Measurements from ENCODE around the gene FFAR3. TPM values are rescaled to one million over a fixed set of nuclear protein-coding genes. Genes with fewer than 3 reads are reported as not detected.

Gene FFAR3
- total RNA-seq, 2 experiments from 2014 or later: not detected

- DNase-seq: no peak
- Mint-ChIP-seq H3K27ac (no peak overlapping the region), H3K4me3 (no peak overlapping the region), H3K27me3 (no peaks in the 10 kb centered on the region), H3K36me3 (ENCODE audit: low read depth) (no peaks in the 10 kb centered on the region), H3K9me3 (no peaks in the 10 kb centered on the region), H3K4me1 (peaks cover 16% of the 10 kb centered on the region)
- POLR2A ChIA-PET: no interaction called here
- CTCF ChIA-PET: interaction anchor here (0.8 kb wide), 1 partner anchor 161 kb away, joined by 3 read pairs; no protein-coding TSS in a partner anchor
Measured at GRCh38 chr19:35336166-35336955, 21.9 kb upstream of the FFAR3 start.

- Mint-ChIP-seq H3K4me1 (peaks cover 16% of the 10 kb centered on the region), H3K27ac (no peak overlapping the region), H3K27me3 (no peaks in the 10 kb centered on the region), H3K9me3 (no peaks in the 10 kb centered on the region), H3K4me3 (no peak overlapping the region), H3K36me3 (ENCODE audit: low read depth) (no peaks in the 10 kb centered on the region)
- CTCF ChIA-PET: no interaction called here
- POLR2A ChIA-PET: no interaction called here
- DNase-seq: no peak
Measured at GRCh38 chr19:35337097-35337983, 20.9 kb upstream of the FFAR3 start.

- DNase-seq: no peak
- POLR2A ChIA-PET: no interaction called here
- Mint-ChIP-seq H3K4me1 (peaks cover 10% of the 10 kb centered on the region), H3K27ac (no peak overlapping the region), H3K4me3 (no peak overlapping the region), H3K36me3 (ENCODE audit: low read depth) (no peaks in the 10 kb centered on the region), H3K27me3 (no peaks in the 10 kb centered on the region), H3K9me3 (no peaks in the 10 kb centered on the region)
- CTCF ChIA-PET: no interaction called here
Measured at GRCh38 chr19:35337984-35338296, 20.3 kb upstream of the FFAR3 start.

- ChIA-PET POLR2A (no interaction called here), CTCF (interaction anchor here (0.6 to 2.0 kb wide), 2 partner anchors 13 to 24 kb away, joined by 5 to 6 read pairs; no protein-coding TSS in a partner anchor)
- H3K4me3 Mint-ChIP-seq: no peak overlapping the region
- no peaks in the 10 kb centered on the region for H3K9me3 Mint-ChIP-seq
- no peak for DNase-seq
- H3K4me1 Mint-ChIP-seq: no peaks in the 10 kb centered on the region
- H3K27me3 Mint-ChIP-seq: peaks cover 3% of the 10 kb centered on the region
- no peak overlapping the region for H3K27ac Mint-ChIP-seq
- H3K36me3 Mint-ChIP-seq (ENCODE audit: low read depth): no peaks in the 10 kb centered on the region
Measured at GRCh38 chr19:35340431-35340830, 17.8 kb upstream of the FFAR3 start.

GRCh38 chr19:35341006-35341405, 17.3 kb upstream of the FFAR3 start:
- no peak for DNase-seq
- POLR2A ChIA-PET: no interaction called here
- Mint-ChIP-seq H3K27me3 (peaks cover 3% of the 10 kb centered on the region), H3K4me1 (peaks cover 4% of the 10 kb centered on the region), H3K27ac (no peak overlapping the region), H3K9me3 (no peaks in the 10 kb centered on the region), H3K4me3 (no peak overlapping the region), H3K36me3 (ENCODE audit: low read depth) (no peaks in the 10 kb centered on the region)
- CTCF ChIA-PET: interaction anchor here (2.0 kb wide), 1 partner anchor 12 kb away, joined by 6 read pairs; no protein-coding TSS in a partner anchor

GRCh38 chr19:35341565-35342225, 16.6 kb upstream of the FFAR3 start:
- H3K9me3 Mint-ChIP-seq: no peaks in the 10 kb centered on the region
- ChIA-PET POLR2A (no interaction called here), CTCF (interaction anchor here (2.0 kb wide), 1 partner anchor 11 kb away, joined by 6 read pairs; no protein-coding TSS in a partner anchor)
- DNase-seq: no peak
- peaks cover 3% of the 10 kb centered on the region for H3K27me3 Mint-ChIP-seq
- H3K4me1 Mint-ChIP-seq: peaks cover 11% of the 10 kb centered on the region
- H3K4me3 Mint-ChIP-seq: no peak overlapping the region
- H3K36me3 Mint-ChIP-seq (ENCODE audit: low read depth): no peaks in the 10 kb centered on the region
- H3K27ac Mint-ChIP-seq: no peak overlapping the region

- H3K27ac Mint-ChIP-seq: no peak overlapping the region
- H3K27me3 Mint-ChIP-seq: peaks cover 3% of the 10 kb centered on the region
- H3K4me1 Mint-ChIP-seq: peaks cover 18% of the 10 kb centered on the region
- POLR2A ChIA-PET: no interaction called here
- no peaks in the 10 kb centered on the region for H3K9me3 Mint-ChIP-seq
- H3K4me3 Mint-ChIP-seq: no peak overlapping the region
- DNase-seq: no peak
- CTCF ChIA-PET: no interaction called here
- no peaks in the 10 kb centered on the region for H3K36me3 Mint-ChIP-seq (ENCODE audit: low read depth)
Measured at GRCh38 chr19:35342430-35342829, 15.8 kb upstream of the FFAR3 start.

- no peaks in the 10 kb centered on the region for H3K9me3 Mint-ChIP-seq
- no peak for DNase-seq
- H3K4me3 Mint-ChIP-seq: no peak overlapping the region
- ChIA-PET CTCF (no interaction called here), POLR2A (no interaction called here)
- H3K27ac Mint-ChIP-seq: no peak overlapping the region
- H3K4me1 Mint-ChIP-seq: peaks cover 35% of the 10 kb centered on the region
- H3K27me3 Mint-ChIP-seq: peaks cover 3% of the 10 kb centered on the region
- no peaks in the 10 kb centered on the region for H3K36me3 Mint-ChIP-seq (ENCODE audit: low read depth)
Measured at GRCh38 chr19:35344511-35345031, 13.7 kb upstream of the FFAR3 start.

GRCh38 chr19:35345671-35346111, 12.6 kb upstream of the FFAR3 start:
- no peak for DNase-seq
- no peaks in the 10 kb centered on the region for H3K36me3 Mint-ChIP-seq (ENCODE audit: low read depth)
- H3K9me3 Mint-ChIP-seq: no peaks in the 10 kb centered on the region
- H3K4me3 Mint-ChIP-seq: no peak overlapping the region
- peaks cover 37% of the 10 kb centered on the region for H3K4me1 Mint-ChIP-seq
- ChIA-PET POLR2A (no interaction called here), CTCF (interaction anchor here (1.0 kb wide), 1 partner anchor 117 kb away, joined by 3 read pairs; no protein-coding TSS in a partner anchor)
- H3K27me3 Mint-ChIP-seq: peaks cover 3% of the 10 kb centered on the region
- no peak overlapping the region for H3K27ac Mint-ChIP-seq

- H3K27me3 Mint-ChIP-seq: peaks cover 3% of the 10 kb centered on the region
Measured at GRCh38 chr19:35346193-35347052, 11.8 kb upstream of the FFAR3 start.

GRCh38 chr19:35347171-35347929, 10.9 kb upstream of the FFAR3 start, which contains the start of gene FFAR1:
TSS of gene FFAR1 (plus strand) at chr19:35347902. CDS start at chr19:35351552, 3,650 bp downstream.
- Mint-ChIP-seq H3K27me3 (peaks cover 3% of the 10 kb centered on the region), H3K9me3 (no peaks in the 10 kb centered on the region), H3K27ac (peak within 1 kb of the TSS; percentile 51), H3K4me3 (peak within 1 kb of the TSS; percentile 40), H3K36me3 (ENCODE audit: low read depth) (no peaks in the 10 kb centered on the region), H3K4me1 (peaks cover 37% of the 10 kb centered on the region)
- DNase-seq: peak; percentile 51
- POLR2A ChIA-PET: no interaction called here
- CTCF ChIA-PET: interaction anchor here (1.0 to 1.6 kb wide), 6 partner anchors 14 to 249 kb away, joined by 3 to 4 read pairs (median 3); no protein-coding TSS in a partner anchor

More at GRCh38 chr19:35346193-35347052, 11.8 kb upstream of the FFAR3 start:
- peak; percentile 69 for DNase-seq
- peak overlapping the region; percentile 40 for H3K4me3 Mint-ChIP-seq
- no peaks in the 10 kb centered on the region for H3K36me3 Mint-ChIP-seq (ENCODE audit: low read depth)
- peaks cover 37% of the 10 kb centered on the region for H3K4me1 Mint-ChIP-seq
- H3K9me3 Mint-ChIP-seq: no peaks in the 10 kb centered on the region
- ChIA-PET CTCF (interaction anchor here (1.0 to 1.3 kb wide), 5 partner anchors 13 to 248 kb away, joined by 3 read pairs; no protein-coding TSS in a partner anchor), POLR2A (no interaction called here)
- peak overlapping the region; percentile 27 for H3K27ac Mint-ChIP-seq

Data from activated CD4-positive, alpha-beta T cell treated with anti-CD3 and anti-CD28 coated beads, Interleukin-2, amount 10 ng/mL, durations not matched to agents 7 days and 5 days (primary cell).